Neuronal stem cell (in vitro differentiated cells): ENCODE measurements around the gene RTP1.

ENCODE experiments used
- DNase-seq: peaks from one replicate; pipeline ENCODE4 v3.0.0-alpha.2; 2013; ENCODE audit warnings: low spot score
- H2AFZ ChIP-seq: one replicate; pipeline ENCODE4 v1.6.1; 2013; ENCODE audit warnings: mild to moderate bottlenecking, low read length, inconsistent platforms
- H2AK5ac ChIP-seq: 2 replicates; pipeline ENCODE4 v1.6.1; 2013; ENCODE audit warnings: low read depth, mild to moderate bottlenecking, inconsistent platforms, low read length, moderate library complexity, mixed read lengths
- H2BK120ac ChIP-seq: 2 replicates; pipeline ENCODE4 v1.6.1; 2013; ENCODE audit warnings: low read depth, mild to moderate bottlenecking, inconsistent platforms, low read length, moderate library complexity, mixed read lengths
- H2BK12ac ChIP-seq: one replicate; pipeline ENCODE4 v1.6.1; 2013; ENCODE audit warnings: low read length, inconsistent platforms
- H2BK15ac ChIP-seq: 2 replicates; pipeline ENCODE4 v1.6.1; 2013; ENCODE audit warnings: mild to moderate bottlenecking, low read length, inconsistent platforms, mixed read lengths
- H2BK5ac ChIP-seq: one replicate; pipeline ENCODE4 v1.6.1; 2013; ENCODE audit warnings: inconsistent platforms, mild to moderate bottlenecking, low read length, moderate library complexity
- H3K14ac ChIP-seq: one replicate; pipeline ENCODE4 v1.6.1; 2013; ENCODE audit warnings: low read length, inconsistent platforms
- H3K18ac ChIP-seq: 2 replicates; pipeline ENCODE4 v1.6.1; 2013; ENCODE audit warnings: low read length, inconsistent platforms
- H3K23ac ChIP-seq: 2 replicates; pipeline ENCODE4 v1.6.1; 2013; ENCODE audit warnings: low read depth, mild to moderate bottlenecking, mixed read lengths, low read length, inconsistent platforms; ENCODE audit not compliant: poor library complexity
- H3K27ac ChIP-seq: replicated peaks from 3 replicates; pipeline ENCODE4 v1.5.1; 2013; ENCODE audit warnings: low read length, inconsistent platforms
- H3K27me3 ChIP-seq, 3 experiments: 2 replicates each; pipeline ENCODE4 v1.6.1; 2013; ENCODE audit warnings: low read length in 3 of 3, mild to moderate bottlenecking in 2 of 3, inconsistent platforms in 1 of 3, low read depth in 1 of 3, mixed read lengths in 1 of 3, moderate library complexity in 1 of 3; ENCODE audit not compliant: control insufficient read depth in 3 of 3, insufficient read depth in 3 of 3
- H3K36me3 ChIP-seq, 2 donors: replicated peaks in 1 of 2; 2 replicates each; pipeline ENCODE4 v1.6.1; 2013; ENCODE audit warnings: low read length in 2 of 2; ENCODE audit not compliant: control insufficient read depth in 2 of 2, insufficient read depth in 2 of 2
- H3K4ac ChIP-seq: 2 replicates; pipeline ENCODE4 v1.6.1; 2013; ENCODE audit warnings: inconsistent platforms, mild to moderate bottlenecking, low read length, moderate library complexity
- H3K4me1 ChIP-seq, 2 donors: 1 replicate in 1 of 2; 2 replicates in 1 of 2; pipeline ENCODE4 v1.6.1; 2013; ENCODE audit warnings: low read length in 2 of 2, low read depth in 1 of 2; ENCODE audit not compliant: control insufficient read depth in 2 of 2, insufficient read depth in 1 of 2
- H3K4me2 ChIP-seq: one replicate; pipeline ENCODE4 v1.6.1; 2013; ENCODE audit warnings: mild to moderate bottlenecking, low read length, inconsistent platforms; ENCODE audit not compliant: insufficient read depth, poor library complexity, severe bottlenecking
- H3K4me3 ChIP-seq, 2 donors: 2 replicates each; pipeline ENCODE4 v1.5.1; 2013; ENCODE audit warnings: low read length in 2 of 2, mild to moderate bottlenecking in 2 of 2, inconsistent platforms in 1 of 2, moderate library complexity in 1 of 2
- H3K79me1 ChIP-seq: one replicate; pipeline ENCODE4 v1.6.1; 2013; ENCODE audit warnings: low read depth, mild to moderate bottlenecking, inconsistent platforms, low read length, moderate library complexity
- H3K9ac ChIP-seq: one replicate; pipeline ENCODE4 v1.6.1; 2013; ENCODE audit warnings: mild to moderate bottlenecking, low read depth, low read length, inconsistent platforms; ENCODE audit not compliant: poor library complexity
- H3K9me3 ChIP-seq, 2 donors: replicated peaks in 1 of 2; 2 replicates each; pipeline versions ENCODE3 to v1.6.1; 2013; ENCODE audit warnings: low read length in 2 of 2, mild to moderate bottlenecking in 2 of 2, inconsistent platforms in 1 of 2, low read depth in 1 of 2, mixed read lengths in 1 of 2, moderate library complexity in 1 of 2; ENCODE audit not compliant: control insufficient read depth in 2 of 2, insufficient read depth in 1 of 2
- H4K8ac ChIP-seq: one replicate; pipeline ENCODE4 v1.6.1; 2013; ENCODE audit warnings: low read depth, mild to moderate bottlenecking, inconsistent platforms, low read length, moderate library complexity
- H4K91ac ChIP-seq: one replicate; pipeline ENCODE4 v1.6.1; 2013; ENCODE audit warnings: low read length, low read depth, mild to moderate bottlenecking, inconsistent platforms; ENCODE audit not compliant: poor library complexity
- WGBS, 2 donors: extraction: QIAGEN DNeasy Blood & Tissue Kit; methylation state at CpG; one replicate each; pipeline ENCODE4 v1.1.7; 2013; ENCODE audit warnings: missing lambda C conversion rate in 2 of 2, mixed read lengths in 1 of 2; ENCODE audit not compliant: insufficient read length in 2 of 2, insufficient replicate concordance in 1 of 2; ENCODE audit errors: extremely low coverage in 2 of 2; 5-methylcytosine and 5-hydroxymethylcytosine counted together

Gene RTP1

DNA sequence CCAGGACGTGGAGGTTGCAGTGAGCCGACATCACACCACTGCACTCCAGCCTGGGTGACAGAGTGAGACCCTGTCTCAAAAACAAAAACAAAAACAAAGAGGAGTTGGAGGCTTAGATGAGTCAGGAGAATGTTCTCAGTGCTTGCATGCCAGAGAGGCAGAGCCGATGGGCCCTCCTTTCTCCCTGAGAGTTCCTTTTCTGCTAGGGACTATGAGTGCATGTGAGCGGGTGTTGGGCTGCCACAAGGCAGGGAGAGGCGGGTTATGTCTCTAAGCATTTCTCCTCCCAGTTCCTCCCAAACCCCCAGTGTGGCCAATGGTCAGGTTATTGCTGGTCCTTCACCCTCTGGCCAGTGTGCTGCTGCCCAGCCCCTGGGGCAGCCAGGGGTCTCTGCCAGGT, 45.1 kb downstream of the RTP1 start:
- Histone ChIP-seq H3K14ac (no peak overlapping the region), H3K4ac (no peak overlapping the region), H2AFZ (no peak overlapping the region), H3K36me3 (no peaks in the 10 kb centered on the region), H3K18ac (peak overlapping the region; percentile 18), H3K9me3 (no peaks in the 10 kb centered on the region), H2BK5ac (no peak overlapping the region), H4K91ac (no peak overlapping the region), H3K4me2 (no peak overlapping the region), H3K23ac (no peak overlapping the region), H2BK120ac (no peak overlapping the region), H2AK5ac (peak overlapping the region; percentile 38), H3K9ac (no peak overlapping the region), H3K79me1 (no peaks in the 10 kb centered on the region), H3K4me3 (no peak overlapping the region), H3K27me3 (no peaks in the 10 kb centered on the region), H2BK12ac (peak overlapping the region; percentile 7), H3K4me1 (peaks cover 0 to 2% of the 10 kb centered on the region in 2 donors), H3K27ac (no peak overlapping the region), H4K8ac (no peak overlapping the region), H2BK15ac (peak overlapping the region; percentile 21)
- DNase-seq: no peak
- WGBS, 2 donors: no CpG with 5 or more reads among the region's 5 CpGs

DNA sequence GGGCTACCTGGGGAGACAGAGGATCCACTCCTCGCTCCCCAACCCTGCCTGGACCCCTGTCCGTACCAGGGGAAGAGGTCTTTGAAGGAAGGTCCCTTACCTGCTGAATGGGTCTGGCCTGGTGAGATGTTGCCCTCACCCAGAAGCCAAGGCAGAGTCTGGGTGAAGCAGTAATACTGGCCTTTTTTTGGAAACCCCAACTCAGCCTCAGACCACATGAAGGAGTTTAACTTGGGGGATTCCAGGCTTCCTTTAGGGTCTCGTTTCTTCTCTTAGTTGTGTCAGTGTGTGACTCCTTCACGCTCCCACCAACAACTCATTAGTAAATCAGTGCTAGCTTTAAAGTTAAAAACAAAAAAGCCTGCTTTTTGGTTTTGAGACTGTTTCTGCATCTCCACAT, 45.6 kb downstream of the RTP1 start:
- Histone ChIP-seq H3K14ac (no peak overlapping the region), H3K4me1 (peaks cover 0 to 2% of the 10 kb centered on the region in 2 donors), H2BK12ac (peak overlapping the region; percentile 7), H3K36me3 (no peaks in the 10 kb centered on the region), H4K8ac (no peak overlapping the region), H3K79me1 (no peaks in the 10 kb centered on the region), H3K4ac (no peak overlapping the region), H3K27me3 (no peaks in the 10 kb centered on the region), H3K9me3 (no peaks in the 10 kb centered on the region), H2AK5ac (peak overlapping the region; percentile 38), H3K18ac (peak overlapping the region; percentile 36), H2BK120ac (no peak overlapping the region), H3K4me3 (no peak overlapping the region), H2AFZ (no peak overlapping the region), H3K9ac (no peak overlapping the region), H2BK5ac (no peak overlapping the region), H3K23ac (no peak overlapping the region), H3K27ac (no peak overlapping the region), H3K4me2 (no peak overlapping the region), H4K91ac (no peak overlapping the region), H2BK15ac (no peak overlapping the region)
- DNase-seq: no peak
- whole genome bisulfite sequencing, 2 donors: no CpG with 5 or more reads among the region's 4 CpGs

DNA sequence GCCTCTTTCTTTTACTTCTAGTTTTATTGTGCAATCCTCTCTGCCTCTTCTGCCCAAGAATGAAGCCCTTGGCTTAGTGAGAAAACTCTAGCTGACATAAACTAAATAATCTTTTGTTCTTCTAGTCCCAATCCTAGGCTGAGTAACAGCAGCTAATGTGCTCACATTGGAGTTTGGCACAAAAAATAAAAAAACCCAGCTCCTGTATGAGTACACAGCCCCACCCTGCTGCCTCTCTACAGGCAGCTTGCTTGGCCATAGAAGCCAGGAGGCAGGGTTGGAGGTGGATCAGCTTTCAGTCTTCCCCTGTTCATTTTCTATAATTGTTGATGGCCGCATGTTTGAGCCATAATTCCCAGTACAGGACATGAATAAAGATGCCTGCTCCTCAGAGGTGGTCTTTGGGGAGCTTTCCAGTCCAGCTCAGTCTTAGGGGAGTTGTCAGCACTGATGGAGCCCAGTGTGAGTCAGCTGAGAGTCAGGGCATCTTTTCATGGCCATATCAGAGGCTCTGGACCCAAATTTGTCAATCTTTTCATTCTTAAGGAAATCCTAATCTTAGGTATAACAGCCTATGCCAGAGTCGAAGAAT, 46.7 kb downstream of the RTP1 start:
- Histone ChIP-seq H3K23ac (no peak overlapping the region), H3K4me1 (peaks cover 0 to 2% of the 10 kb centered on the region in 2 donors), H4K8ac (no peak overlapping the region), H3K36me3 (no peaks in the 10 kb centered on the region), H3K79me1 (no peaks in the 10 kb centered on the region), H2AFZ (no peak overlapping the region), H4K91ac (no peak overlapping the region), H3K18ac (no peak overlapping the region), H3K9me3 (no peaks in the 10 kb centered on the region), H2BK5ac (no peak overlapping the region), H3K14ac (no peak overlapping the region), H3K4me2 (no peak overlapping the region), H3K4me3 (no peak overlapping the region), H3K9ac (no peak overlapping the region), H3K27me3 (no peaks in the 10 kb centered on the region), H2BK12ac (no peak overlapping the region), H2BK120ac (no peak overlapping the region), H2AK5ac (no peak overlapping the region), H2BK15ac (no peak overlapping the region), H3K27ac (no peak overlapping the region), H3K4ac (no peak overlapping the region)
- WGBS, 2 donors: no CpG with 5 or more reads among the region's 2 CpGs
- no peak for DNase-seq

DNA sequence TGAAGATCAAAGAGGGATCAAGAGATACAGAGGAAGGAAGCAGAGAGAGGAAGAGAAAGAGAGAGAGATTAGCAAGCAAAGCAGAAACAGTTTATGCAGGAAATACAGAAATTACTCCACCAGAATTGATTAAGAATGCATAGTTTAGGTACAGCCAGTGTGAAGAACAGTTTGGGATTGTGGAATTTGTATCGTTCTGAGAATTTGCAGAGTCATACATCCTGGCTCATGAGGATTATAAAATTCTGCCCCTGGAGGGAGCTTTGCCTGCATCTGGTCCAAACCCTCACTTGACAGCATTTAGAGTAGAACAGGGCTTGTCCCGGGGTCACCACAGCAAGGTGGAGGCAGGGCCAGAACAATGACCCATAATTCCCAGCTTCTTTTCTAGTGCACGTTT, 50.1 kb downstream of the RTP1 start:
- Histone ChIP-seq H3K4me3 (no peak overlapping the region), H3K4ac (no peak overlapping the region), H2AK5ac (no peak overlapping the region), H3K27me3 (no peaks in the 10 kb centered on the region), H3K14ac (no peak overlapping the region), H3K27ac (no peak overlapping the region), H3K23ac (no peak overlapping the region), H3K18ac (no peak overlapping the region), H2BK15ac (no peak overlapping the region), H3K9me3 (no peaks in the 10 kb centered on the region), H4K91ac (no peak overlapping the region), H2BK120ac (no peak overlapping the region), H2BK12ac (no peak overlapping the region), H2BK5ac (no peak overlapping the region), H4K8ac (no peak overlapping the region), H2AFZ (no peak overlapping the region), H3K36me3 (no peaks in the 10 kb centered on the region), H3K79me1 (no peaks in the 10 kb centered on the region), H3K4me1 (peaks cover 0 to 4% of the 10 kb centered on the region in 2 donors), H3K4me2 (no peak overlapping the region), H3K9ac (no peak overlapping the region)
- DNase-seq: no peak
- no CpG with 5 or more reads among the region's 3 CpGs for WGBS, 2 donors
